ENCODE measurements around the gene OR5A1. TPM values are rescaled to one million over a fixed set of nuclear protein-coding genes. Genes with fewer than 3 reads are reported as not detected.

The OR5A1 gene
- not detected in 2 replicates for total RNA-seq

DNA sequence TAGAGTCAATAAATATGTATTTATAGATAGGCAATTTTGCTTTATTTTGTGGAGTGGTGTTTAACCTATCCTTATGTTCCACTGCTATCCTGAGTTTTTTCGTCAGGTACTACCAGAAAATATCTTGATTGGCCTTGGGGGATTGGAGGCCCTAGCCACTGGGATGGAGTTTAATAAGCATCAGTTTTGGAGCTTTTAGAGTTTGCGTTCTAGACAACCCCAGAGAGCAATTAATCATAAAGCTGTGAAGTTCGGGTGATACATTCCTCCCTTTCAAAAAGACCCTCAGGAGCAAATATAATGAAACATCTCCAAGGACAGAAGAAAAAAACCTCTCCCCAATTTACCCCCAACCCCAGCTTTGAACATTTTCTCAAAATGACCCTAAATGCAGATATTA is at the start of gene OR5A1:
OR5A1 (plus strand) TSS at position 301 of the 400 bp plus-strand sequence. CDS start 6,700 bp downstream, outside the sequence.

DNA sequence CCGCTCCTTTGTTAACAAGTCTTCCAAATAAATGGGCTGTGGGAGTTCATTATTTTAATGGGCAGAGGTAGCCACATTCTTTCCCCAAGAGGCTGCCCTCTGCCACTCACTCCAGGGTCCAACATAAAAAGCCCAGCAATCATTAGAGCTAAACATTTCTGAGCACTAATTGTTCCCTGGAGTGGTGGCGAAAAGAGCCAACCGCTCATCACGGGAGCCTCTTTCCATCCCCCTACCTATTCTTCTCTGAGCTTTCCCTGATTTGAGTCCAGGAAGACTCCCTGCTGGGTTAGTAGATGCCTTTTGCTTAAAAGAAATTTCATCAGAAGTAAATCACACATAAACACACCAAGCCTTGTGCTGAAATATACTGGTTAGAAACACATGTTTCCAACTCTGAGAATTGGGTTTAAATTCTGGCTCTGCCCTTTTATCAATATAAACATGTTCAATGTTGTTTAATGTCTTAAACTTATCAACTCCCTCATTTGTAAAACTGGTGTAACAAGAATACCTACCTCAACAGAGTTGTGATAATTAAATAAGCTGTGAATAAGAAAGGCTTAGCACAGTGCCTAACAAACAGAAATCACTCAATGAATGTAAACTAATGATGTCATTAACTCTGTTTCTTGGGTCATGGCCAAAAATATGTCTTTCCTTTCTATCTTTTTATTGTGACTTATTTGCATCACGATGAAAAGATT is 9.8 kb upstream of the OR5A1 start, which contains the start of gene OR5A2:
OR5A2 (minus strand) TSS at position 53 of the 707 bp plus-strand sequence. CDS start 3,460 bp downstream, outside the sequence.

DNA sequence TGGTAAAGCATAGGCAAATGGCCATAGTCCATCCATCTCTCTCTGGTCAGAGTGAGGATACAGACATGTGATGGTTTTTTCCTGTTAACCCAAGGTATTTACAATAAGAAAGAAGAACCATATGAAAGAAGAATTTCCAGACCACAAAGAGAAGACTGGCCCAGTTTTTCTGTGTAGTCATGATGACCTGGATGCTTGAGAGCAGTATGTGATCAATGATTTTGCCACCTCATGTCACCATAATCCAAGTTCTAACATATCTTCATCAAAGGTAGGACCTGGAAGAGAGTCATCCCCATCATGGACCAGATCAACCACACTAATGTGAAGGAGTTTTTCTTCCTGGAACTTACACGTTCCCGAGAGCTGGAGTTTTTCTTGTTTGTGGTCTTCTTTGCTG is 20.4 kb downstream of the OR5A1 start, which contains the start of gene OR4D6:
OR4D6 (plus strand) TSS at position 301 of the 400 bp plus-strand sequence; CDS start at position 301, 0 bp downstream.

GRCh38 chr11:59473015-59473414 is 36.7 kb downstream of the OR5A1 start, which contains the start of gene OR4D10:
OR4D10 (plus strand) TSS chr11:59473315; CDS start chr11:59477430, 4,115 bp downstream.

Other genes starting within 250 kb of the OR5A1 start
- gene MPEG1, start 223.5 kb upstream of the OR5A1 start, total RNA-seq, result not detected in 2 replicates
- not detected in 2 replicates for gene OR5AN1, start 77.6 kb upstream of the OR5A1 start, total RNA-seq
- not detected in 2 replicates for gene OR5A2, start 10.1 kb upstream of the OR5A1 start, total RNA-seq
- gene OR4D6, start 20.5 kb downstream of the OR5A1 start, total RNA-seq, result not detected in 2 replicates
- gene OR4D10, start 36.8 kb downstream of the OR5A1 start, total RNA-seq, result not detected in 2 replicates
- gene OR4D11, start 67.1 kb downstream of the OR5A1 start, total RNA-seq, result not detected in 2 replicates
- gene OR4D9, start 75.1 kb downstream of the OR5A1 start, total RNA-seq, result not detected in 2 replicates
- 43.4 and 64.6 TPM in 2 replicates for gene OSBP, start 179.3 kb downstream of the OR5A1 start, total RNA-seq
- 6.8 and 11.9 TPM in 2 replicates for gene PATL1, start 232.6 kb downstream of the OR5A1 start, total RNA-seq

Measured in smooth muscle cell of the umbilical artery (primary cell).